ENCODE results near the gene CENPV. TPM values are rescaled to one million over a fixed set of nuclear protein-coding genes. Genes with fewer than 3 reads are reported as not detected.

The CENPV gene
- total RNA-seq = 30.9 TPM

GRCh38 chr17:16353317-16354174 lies at the start of gene CENPV:
Gene CENPV, minus strand, starts transcription at chr17:16353469. Its CDS starts 33 bp downstream, at chr17:16353436.

GRCh38 chr17:16380640-16381495 lies 27.6 kb upstream of the CENPV start, which contains the start of gene UBB:
Gene UBB, plus strand, starts transcription at chr17:16381091. Its CDS starts 817 bp downstream, at chr17:16381908.

Other genes starting within 250 kb of the CENPV start
- gene NCOR1, start 137.9 kb downstream of the CENPV start, total RNA-seq = 154 TPM
- 41.3 TPM for gene PIGL, start 136.3 kb downstream of the CENPV start, total RNA-seq
- 2,137 TPM for gene UBB, start 27.6 kb upstream of the CENPV start, total RNA-seq
- gene TRPV2, start 62.1 kb upstream of the CENPV start, total RNA-seq = 6.1 TPM
- gene LRRC75A, start 138.7 kb upstream of the CENPV start, total RNA-seq = 4.6 TPM
- gene ZNF287, start 215.7 kb upstream of the CENPV start, total RNA-seq = 10.2 TPM

All from metanephros (tissue), 1 donor.